A673 (cell line): ENCODE measurements around the gene C6. TPM values are rescaled to one million over a fixed set of nuclear protein-coding genes. Genes with fewer than 3 reads are reported as not detected.
"Not testable (repeated sequence)": the region's sequence is repeated elsewhere in the genome, so short reads cannot be mapped to it uniquely, and the experiment has no call there.

Experiments
- BruUV-seq: library from RNA; stranded (reverse); fragments of 400-500 nt; replicated peaks from 2 replicates; lab custom pipeline; 2021; lab: Mats Ljungman, UMichigan
- CTCF ChIA-PET: fragments of 300-600 bp; sonication (Branson Sonifier 250); formaldehyde crosslinking; loops from one replicate; lab custom pipeline; 2022; ENCODE audit warnings: antibody characterized with exemption; lab: Charles Lee
- POLR2A ChIA-PET: fragments of 300-600 bp; sonication (Branson Sonifier 250); formaldehyde crosslinking; loops from one replicate; lab custom pipeline; 2022; ENCODE audit warnings: antibody characterized with exemption; ENCODE audit not compliant: low non-redundant PET; lab: Charles Lee
- DNase-seq: peaks from one replicate; pipeline ENCODE4 v3.0.0-alpha.2; 2015; ENCODE audit warnings: low spot score
- H3K27ac ChIP-seq: fragments of 200-600 bp; sonication (generic); 2 replicates; pipeline ENCODE4 v1.5.1; 2016; ENCODE audit warnings: mixed run types, low read depth, mild to moderate bottlenecking, mixed read lengths, antibody characterized with exemption, low read length; ENCODE audit not compliant: poor library complexity, severe bottlenecking
- H3K27me3 ChIP-seq: fragments of 200-600 bp; sonication (generic); replicated peaks from 2 replicates; pipeline ENCODE4 v1.6.1; 2017; ENCODE audit warnings: mixed run types, low read depth, mild to moderate bottlenecking, mixed read lengths, antibody characterized with exemption, low read length; ENCODE audit not compliant: insufficient read depth, poor library complexity
- H3K36me3 ChIP-seq: fragments of 200-600 bp; sonication (generic); 2 replicates; pipeline ENCODE4 v1.6.1; 2016; ENCODE audit warnings: mixed run types, mild to moderate bottlenecking, mixed read lengths, antibody characterized with exemption, low read length; ENCODE audit not compliant: insufficient read depth, poor library complexity, severe bottlenecking
- H3K4me1 ChIP-seq: fragments of 200-600 bp; sonication (generic); 2 replicates; pipeline ENCODE4 v1.6.1; 2017; ENCODE audit warnings: mixed run types, mild to moderate bottlenecking, mixed read lengths, antibody characterized with exemption, low read length; ENCODE audit not compliant: insufficient read depth, poor library complexity, severe bottlenecking
- H3K4me3 ChIP-seq: fragments of 200-600 bp; sonication (generic); 2 replicates; pipeline ENCODE4 v1.5.1; 2016; ENCODE audit warnings: low read depth, mixed run types, mild to moderate bottlenecking, mixed read lengths, low read length; ENCODE audit not compliant: poor library complexity, severe bottlenecking
- H3K9me3 ChIP-seq: fragments of 200-600 bp; sonication (generic); 2 replicates; pipeline ENCODE4 v1.6.1; 2016; ENCODE audit warnings: mixed run types, low read depth, mild to moderate bottlenecking, mixed read lengths, antibody characterized with exemption, low read length; ENCODE audit not compliant: poor library complexity, severe bottlenecking
- CTCF ChIP-seq: fragments of 300-800, 200-600 bp; sonication (generic); conservative IDR thresholded peaks from 2 replicates; pipeline ENCODE4 v1.5.1; 2017; ENCODE audit warnings: low read depth, mild to moderate bottlenecking, antibody characterized with exemption, low read length, moderate library complexity, mixed read lengths
- EZH2 ChIP-seq: fragments of 200-600 bp; sonication (generic); IDR thresholded peaks from 2 replicates; pipeline ENCODE4 v1.6.1; 2017; ENCODE audit warnings: borderline replicate concordance, low read depth, mild to moderate bottlenecking, mixed read lengths, antibody characterized with exemption, low read length; ENCODE audit not compliant: poor library complexity, severe bottlenecking
- intact Hi-C: fragments of 100-400 bp; cut with micrococcal nuclease; formaldehyde crosslinking; loops from one replicate; pipeline ENCODE4 v1.10.0; 2022; ENCODE audit not compliant: unreplicated experiment
- total RNA-seq: library from RNA; stranded (reverse); gene quantifications from 2 replicates; pipeline ENCODE4 v1.2.3, GENCODE V29; 2021

Gene C6
- total RNA-seq, 1 experiment from 2014 or later = 6.1 TPM

- Histone ChIP-seq H3K9me3 (no peaks in the 10 kb centered on the region), H3K4me3 (no peak overlapping the region), H3K4me1 (peaks cover 9% of the 10 kb centered on the region), H3K36me3 (no peaks in the 10 kb centered on the region), H3K27me3 (no peaks in the 10 kb centered on the region), H3K27ac (no peak overlapping the region)
- no peak for DNase-seq
- POLR2A ChIA-PET = no interaction called here
- BruUV-seq = no TSS peak
- intact Hi-C loops = no loop called here
- CTCF ChIA-PET = interaction anchor here (0.6 kb wide), 1 partner anchor 251 kb away, joined by 3 read pairs; no protein-coding TSS in a partner anchor
- TF ChIP-seq EZH2 = no peak
- no peak for TF ChIP-seq CTCF
Observed at GRCh38 chr5:41186143-41186542, 27.2 kb downstream of the C6 start.

GRCh38 chr5:41183331-41183730 is 30.0 kb downstream of the C6 start:
- H3K9me3 ChIP-seq, H3K27me3 ChIP-seq, DNase-seq, BruUV-seq, POLR2A ChIA-PET, intact Hi-C loops, CTCF ChIA-PET, H3K4me1 ChIP-seq, H3K4me3 ChIP-seq, H3K27ac ChIP-seq, H3K36me3 ChIP-seq: not testable (repeated sequence)

DNA sequence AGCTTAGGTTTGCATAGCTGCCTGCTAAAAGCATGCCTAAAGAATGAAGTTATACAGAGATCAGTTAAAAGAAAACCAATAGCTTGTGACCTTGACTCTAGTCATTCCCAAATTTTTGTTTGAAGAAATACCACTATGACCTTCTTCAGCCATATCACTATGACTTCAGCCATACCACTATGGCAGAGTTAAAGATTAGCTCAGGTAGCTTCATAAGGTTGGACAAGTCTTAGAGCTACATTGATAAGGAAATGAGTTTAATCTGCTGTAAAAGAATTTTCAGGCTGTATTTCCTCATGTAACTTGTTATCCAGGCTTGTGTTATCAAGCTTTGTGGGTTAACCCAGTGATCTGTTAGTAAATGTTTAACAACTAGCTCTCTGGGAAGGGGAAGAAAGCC is 30.7 kb downstream of the C6 start:
- Histone ChIP-seq H3K27ac (no peak overlapping the region), H3K4me1 (peaks cover 9% of the 10 kb centered on the region), H3K27me3 (no peaks in the 10 kb centered on the region), H3K9me3 (no peaks in the 10 kb centered on the region), H3K4me3 (no peak overlapping the region), H3K36me3 (no peaks in the 10 kb centered on the region)
- ChIA-PET POLR2A (interaction anchor here (0.7 kb wide), 1 partner anchor 52 kb away, joined by 12 read pairs; no protein-coding TSS in a partner anchor), CTCF (no interaction called here)
- DNase-seq = no peak
- intact Hi-C loops = no loop called here
- TF ChIP-seq CTCF (no peak), EZH2 (no peak)
- no TSS peak for BruUV-seq
